Thoracic aorta endothelial cell (primary cell): ENCODE results near the gene RRP1B. TPM values are rescaled to one million over a fixed set of nuclear protein-coding genes. Genes with fewer than 3 reads are reported as not detected.

ENCODE experiments used
- small RNA-seq: library from RNA; depleted of rRNA; stranded (forward); fragments of <200 nt; gene quantifications from one replicate; pipeline ENCODE3, GENCODE V24; 2012
- total RNA-seq: library from RNA; depleted of rRNA; stranded (reverse); fragments of >200 nt; gene quantifications from 2 replicates; pipeline ENCODE4 v1.2.3, GENCODE V29; 2012

RRP1B gene, protein sequence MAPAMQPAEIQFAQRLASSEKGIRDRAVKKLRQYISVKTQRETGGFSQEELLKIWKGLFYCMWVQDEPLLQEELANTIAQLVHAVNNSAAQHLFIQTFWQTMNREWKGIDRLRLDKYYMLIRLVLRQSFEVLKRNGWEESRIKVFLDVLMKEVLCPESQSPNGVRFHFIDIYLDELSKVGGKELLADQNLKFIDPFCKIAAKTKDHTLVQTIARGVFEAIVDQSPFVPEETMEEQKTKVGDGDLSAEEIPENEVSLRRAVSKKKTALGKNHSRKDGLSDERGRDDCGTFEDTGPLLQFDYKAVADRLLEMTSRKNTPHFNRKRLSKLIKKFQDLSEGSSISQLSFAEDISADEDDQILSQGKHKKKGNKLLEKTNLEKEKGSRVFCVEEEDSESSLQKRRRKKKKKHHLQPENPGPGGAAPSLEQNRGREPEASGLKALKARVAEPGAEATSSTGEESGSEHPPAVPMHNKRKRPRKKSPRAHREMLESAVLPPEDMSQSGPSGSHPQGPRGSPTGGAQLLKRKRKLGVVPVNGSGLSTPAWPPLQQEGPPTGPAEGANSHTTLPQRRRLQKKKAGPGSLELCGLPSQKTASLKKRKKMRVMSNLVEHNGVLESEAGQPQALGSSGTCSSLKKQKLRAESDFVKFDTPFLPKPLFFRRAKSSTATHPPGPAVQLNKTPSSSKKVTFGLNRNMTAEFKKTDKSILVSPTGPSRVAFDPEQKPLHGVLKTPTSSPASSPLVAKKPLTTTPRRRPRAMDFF
- total RNA-seq: 60.8 and 66.0 TPM in 2 replicates

DNA sequence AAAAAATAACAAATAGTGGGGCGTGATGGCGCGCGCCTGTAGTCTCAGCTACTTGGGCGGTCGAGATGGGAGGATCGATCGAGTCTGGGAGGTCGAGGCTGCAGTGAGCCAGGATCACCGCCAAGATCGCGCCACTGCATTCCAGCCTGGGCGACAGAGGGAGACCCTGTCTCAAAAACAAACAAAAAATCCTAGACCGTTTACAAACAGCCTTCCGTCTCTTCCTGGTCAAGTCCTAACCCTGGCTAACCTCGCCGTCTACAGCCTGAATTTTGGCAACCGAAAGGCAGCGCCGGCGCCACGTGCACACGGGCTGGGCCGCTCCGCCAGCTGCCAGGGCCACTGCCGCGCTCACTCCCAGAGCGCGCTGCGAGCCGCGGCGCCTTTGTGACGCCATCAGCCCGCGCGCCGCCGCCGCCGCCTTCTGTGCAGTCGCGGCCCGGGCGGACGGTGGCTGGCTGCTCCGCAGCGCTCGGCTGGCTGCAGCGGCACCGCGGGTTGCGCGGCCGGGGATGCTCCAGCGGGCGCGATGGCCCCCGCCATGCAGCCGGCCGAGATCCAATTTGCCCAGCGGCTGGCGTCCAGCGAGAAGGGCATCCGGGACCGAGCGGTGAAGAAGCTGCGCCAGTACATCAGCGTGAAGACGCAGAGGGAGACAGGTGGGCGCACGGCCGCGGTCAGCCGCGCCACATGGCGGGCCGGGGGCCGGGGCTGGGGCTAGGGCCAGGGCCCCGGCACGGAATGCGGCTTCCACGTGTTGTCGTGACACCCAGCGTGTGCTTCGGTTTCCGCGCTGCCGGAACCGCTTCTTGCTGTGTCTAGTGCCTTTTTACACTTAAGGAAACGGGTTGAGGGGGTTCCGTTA lies at the start of gene RRP1B, which contains the start of gene HSF2BP:
Gene RRP1B, plus strand, starts transcription at position 425 of the 865 bp plus-strand sequence. Its CDS starts 105 bp downstream, at position 530.
Gene HSF2BP, minus strand, starts transcription at position 353 of the 865 bp plus-strand sequence. CDS start 1,392 bp downstream, outside the sequence.

DNA sequence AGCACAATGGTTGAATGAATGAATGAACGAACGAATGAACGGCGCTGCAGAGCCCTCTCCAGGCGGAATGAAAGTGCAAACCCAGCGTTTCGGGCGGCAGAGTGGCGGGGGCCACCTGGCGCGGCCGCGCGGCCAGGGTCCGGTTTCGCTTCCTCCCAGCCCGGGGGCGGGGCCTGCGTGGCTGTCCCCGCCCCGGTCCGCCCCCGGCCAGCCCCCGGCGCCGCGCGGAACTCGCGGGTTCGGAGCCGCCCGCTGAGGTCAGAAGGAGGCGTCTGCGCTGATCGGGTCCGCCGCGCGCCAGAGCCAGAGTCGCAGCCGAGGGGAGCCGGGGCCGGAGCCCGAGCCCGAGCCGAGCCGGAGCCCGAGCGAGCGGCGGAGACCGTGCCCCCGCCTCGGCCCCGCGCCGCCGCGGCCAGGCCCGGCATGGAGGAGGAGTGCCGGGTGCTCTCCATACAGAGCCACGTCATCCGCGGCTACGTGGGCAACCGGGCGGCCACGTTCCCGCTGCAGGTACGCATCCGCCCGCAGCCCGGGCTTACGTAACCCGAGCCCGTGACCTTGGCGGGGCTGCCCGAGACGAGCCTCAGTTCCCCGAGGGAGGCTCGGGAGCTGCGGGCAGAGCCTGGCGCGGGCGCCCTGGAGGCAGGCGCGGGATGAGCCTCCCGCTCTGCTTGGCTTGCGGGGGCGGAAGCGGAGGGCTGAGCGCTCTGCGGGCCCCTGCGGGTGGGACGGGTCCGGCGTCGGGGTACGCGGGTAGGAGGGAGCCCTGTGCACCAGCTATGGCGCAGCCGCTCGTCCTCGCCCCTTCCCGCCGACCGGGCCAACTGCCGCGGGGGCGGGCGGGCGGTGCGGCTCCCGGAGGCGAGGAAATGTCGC lies 59.8 kb downstream of the RRP1B start, which contains the start of gene PDXK:
Gene PDXK, plus strand, starts transcription at position 258 of the 876 bp plus-strand sequence. Its CDS starts 166 bp downstream, at position 424.

Small RNA genes within 50 kb of the gene (small RNA-seq; reads per million reads assigned to genes)
- gene MIR6070: not detected

Other genes with a start within 250 kb of the RRP1B start
- 1.5 and 2.4 TPM in 2 replicates for gene SIK1, start 232.4 kb upstream of the RRP1B start, total RNA-seq
- gene HSF2BP, start 72 bp upstream of the RRP1B start, total RNA-seq: 1.1 and 1.3 TPM in 2 replicates
- 34.4 and 63.3 TPM in 2 replicates for gene PDXK, start 59.6 kb downstream of the RRP1B start, total RNA-seq
- 18.5 and 22.1 TPM in 2 replicates for gene CSTB, start 116.7 kb downstream of the RRP1B start, total RNA-seq
- gene RRP1, start 130.0 kb downstream of the RRP1B start, total RNA-seq: 31.8 and 34.5 TPM in 2 replicates
- 53.5 and 74.7 TPM in 2 replicates for gene AGPAT3, start 205.7 kb downstream of the RRP1B start, total RNA-seq